NCI-H2107 treated with DMSO at 0.1 percent for 48 hours (cell line): Measurements from ENCODE around the gene OR11G2.
"Not testable (repeated sequence)": the region's sequence is repeated elsewhere in the genome, so short reads cannot be mapped to it uniquely, and the experiment has no call there.

ENCODE experiments used
- DNase-seq: peaks from one replicate; lab custom pipeline; 2025; ENCODE audit not compliant: unreplicated experiment; lab: John Stamatoyannopoulos, UW

The OR11G2 gene, protein sequence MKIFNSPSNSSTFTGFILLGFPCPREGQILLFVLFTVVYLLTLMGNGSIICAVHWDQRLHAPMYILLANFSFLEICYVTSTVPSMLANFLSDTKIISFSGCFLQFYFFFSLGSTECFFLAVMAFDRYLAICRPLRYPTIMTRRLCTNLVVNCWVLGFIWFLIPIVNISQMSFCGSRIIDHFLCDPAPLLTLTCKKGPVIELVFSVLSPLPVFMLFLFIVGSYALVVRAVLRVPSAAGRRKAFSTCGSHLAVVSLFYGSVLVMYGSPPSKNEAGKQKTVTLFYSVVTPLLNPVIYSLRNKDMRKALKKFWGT

GRCh38 chr14:20190596-20190995 is at the start of gene OR11G2:
Gene OR11G2, plus strand, starts transcription at chr14:20190896. Its CDS starts 6,542 bp downstream, at chr14:20197438.
- no peak for DNase-seq

DNA sequence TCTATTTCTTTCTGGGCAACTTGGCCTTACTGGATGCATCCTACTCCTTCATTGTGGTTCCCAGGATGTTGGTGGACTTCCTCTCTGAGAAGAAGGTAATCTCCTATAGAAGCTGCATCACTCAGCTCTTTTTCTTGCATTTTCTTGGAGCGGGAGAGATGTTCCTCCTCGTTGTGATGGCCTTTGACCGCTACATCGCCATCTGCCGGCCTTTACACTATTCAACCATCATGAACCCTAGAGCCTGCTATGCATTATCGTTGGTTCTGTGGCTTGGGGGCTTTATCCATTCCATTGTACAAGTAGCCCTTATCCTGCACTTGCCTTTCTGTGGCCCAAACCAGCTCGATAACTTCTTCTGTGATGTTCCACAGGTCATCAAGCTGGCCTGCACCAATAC is 46.8 kb upstream of the OR11G2 start:
- no peak for DNase-seq

- DNase-seq: no peak
Observed at GRCh38 chr14:20144820-20145219, 45.9 kb upstream of the OR11G2 start.

- DNase-seq: no peak
Observed at GRCh38 chr14:20164462-20164861, 26.2 kb upstream of the OR11G2 start.

- DNase-seq: no peak
Observed at GRCh38 chr14:20167091-20167490, 23.6 kb upstream of the OR11G2 start.

- not testable (repeated sequence) for DNase-seq
Observed at GRCh38 chr14:20169852-20170251, 20.8 kb upstream of the OR11G2 start.

GRCh38 chr14:20174205-20174604 is 16.5 kb upstream of the OR11G2 start:
- DNase-seq: not testable (repeated sequence)

- DNase-seq: no peak
Observed at GRCh38 chr14:20176330-20176729, 14.4 kb upstream of the OR11G2 start.

- DNase-seq: no peak
Observed at GRCh38 chr14:20177433-20177974, 13.2 kb upstream of the OR11G2 start.

DNA sequence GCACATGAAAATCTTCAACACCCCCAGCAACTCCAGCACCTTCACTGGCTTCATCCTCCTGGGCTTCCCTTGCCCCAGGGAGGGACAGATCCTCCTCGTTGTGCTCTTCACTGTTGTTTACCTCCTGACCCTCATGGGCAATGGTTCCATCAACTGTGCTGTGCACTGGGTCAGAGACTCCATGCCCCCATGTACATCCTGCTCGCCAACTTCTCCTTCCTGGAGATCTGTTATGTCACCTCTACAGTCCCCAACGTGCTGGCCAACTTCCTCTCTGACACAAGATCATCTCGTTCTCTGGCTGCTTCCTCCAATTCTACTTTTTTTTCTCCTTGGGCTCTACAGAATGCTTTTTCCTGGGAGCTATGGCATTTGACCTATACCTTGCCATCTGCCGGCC is 11.5 kb upstream of the OR11G2 start:
- no peak for DNase-seq

- no peak for DNase-seq
Observed at GRCh38 chr14:20179880-20180279, 10.8 kb upstream of the OR11G2 start.

DNA sequence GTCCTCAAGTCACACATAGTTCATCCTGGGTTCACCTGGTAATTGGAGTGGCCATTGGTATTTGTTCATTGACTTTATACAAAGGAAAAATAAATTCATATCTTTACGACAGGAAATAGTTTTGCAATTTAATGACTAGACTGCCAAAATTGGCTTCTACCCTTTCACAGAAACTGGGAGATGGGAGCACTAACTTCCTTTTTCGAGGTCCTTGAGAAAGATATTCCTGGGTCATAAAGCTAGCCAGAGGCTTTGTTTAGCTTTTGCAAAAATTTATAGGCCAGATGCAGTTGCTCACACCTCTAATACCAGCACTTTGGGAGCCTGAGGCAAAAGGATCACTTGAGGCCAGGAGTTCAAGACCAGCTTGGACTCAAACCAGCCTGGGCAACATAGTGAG is 10.2 kb upstream of the OR11G2 start:
- DNase-seq: no peak

DNA sequence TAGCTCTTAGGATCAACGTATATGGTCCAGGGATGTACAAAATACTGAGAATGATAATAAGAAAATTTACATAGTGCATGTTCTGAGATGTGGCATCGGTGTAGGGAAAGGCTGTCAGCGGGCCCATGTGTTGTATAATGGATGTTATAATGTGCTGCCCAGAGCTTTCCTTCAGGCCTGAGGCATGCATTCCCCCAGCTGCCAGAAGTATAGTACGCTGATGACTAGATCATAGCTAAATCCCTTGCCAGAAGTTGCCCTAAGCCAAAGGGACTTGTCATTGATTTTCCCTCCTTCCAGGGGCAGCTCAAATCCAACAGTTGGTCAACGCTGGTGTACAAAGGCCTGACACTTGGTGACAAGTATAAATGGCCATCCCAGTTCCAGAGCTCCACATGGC is 6.5 kb upstream of the OR11G2 start:
- DNase-seq: no peak

GRCh38 chr14:20191396-20191795 is 700 bp downstream of the OR11G2 start:
- no peak for DNase-seq

GRCh38 chr14:20194101-20194500 is 3.4 kb downstream of the OR11G2 start:
- no peak for DNase-seq

DNA sequence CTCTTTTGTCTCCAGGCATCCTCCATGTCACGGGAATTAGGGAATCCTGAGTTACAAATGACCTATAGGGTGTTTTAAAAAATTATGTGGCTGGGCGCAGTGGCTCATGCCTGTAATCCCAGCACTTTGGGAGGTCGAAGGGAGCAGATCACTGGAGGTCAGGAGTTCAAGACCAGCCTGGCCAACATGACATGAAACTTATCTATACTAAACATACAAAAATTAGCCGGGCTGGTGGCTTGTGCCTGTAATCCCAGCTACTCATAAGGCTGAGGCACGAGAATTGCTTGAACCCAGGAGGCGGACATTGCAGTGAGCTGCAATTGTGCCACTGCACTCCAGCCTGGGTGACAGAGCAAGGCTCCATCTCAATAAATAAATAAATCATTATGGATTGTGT is 4.5 kb downstream of the OR11G2 start:
- not testable (repeated sequence) for DNase-seq

DNA sequence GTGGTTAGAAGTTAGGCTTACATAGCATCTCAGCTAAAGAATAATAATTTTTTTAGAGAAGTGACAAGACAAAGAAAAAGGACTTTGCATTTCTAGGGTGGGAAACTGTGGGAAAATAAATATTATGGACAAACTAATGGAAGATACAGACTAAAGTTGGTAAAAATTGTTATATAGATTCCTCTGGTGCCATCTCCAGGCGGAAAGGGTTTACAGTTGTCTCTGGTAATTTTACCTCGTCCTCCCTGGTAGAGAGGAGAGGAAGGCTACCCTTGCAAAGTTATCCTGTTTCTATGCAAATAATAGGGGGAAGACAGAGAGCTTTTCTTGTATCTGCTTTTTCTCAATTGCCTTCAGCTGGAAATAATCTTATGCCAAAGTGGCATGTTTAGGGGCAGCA is 5.2 kb downstream of the OR11G2 start:
- DNase-seq: no peak

DNA sequence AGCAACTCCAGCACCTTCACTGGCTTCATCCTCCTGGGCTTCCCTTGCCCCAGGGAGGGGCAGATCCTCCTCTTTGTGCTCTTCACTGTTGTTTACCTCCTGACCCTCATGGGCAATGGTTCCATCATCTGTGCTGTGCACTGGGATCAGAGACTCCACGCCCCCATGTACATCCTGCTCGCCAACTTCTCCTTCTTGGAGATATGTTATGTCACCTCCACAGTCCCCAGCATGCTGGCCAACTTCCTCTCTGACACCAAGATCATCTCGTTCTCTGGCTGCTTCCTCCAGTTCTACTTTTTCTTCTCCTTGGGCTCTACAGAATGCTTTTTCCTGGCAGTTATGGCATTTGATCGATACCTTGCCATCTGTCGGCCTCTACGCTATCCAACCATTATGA is 6.8 kb downstream of the OR11G2 start:
- DNase-seq: no peak

GRCh38 chr14:20198991-20199390 is 8.3 kb downstream of the OR11G2 start:
- DNase-seq: no peak

DNA sequence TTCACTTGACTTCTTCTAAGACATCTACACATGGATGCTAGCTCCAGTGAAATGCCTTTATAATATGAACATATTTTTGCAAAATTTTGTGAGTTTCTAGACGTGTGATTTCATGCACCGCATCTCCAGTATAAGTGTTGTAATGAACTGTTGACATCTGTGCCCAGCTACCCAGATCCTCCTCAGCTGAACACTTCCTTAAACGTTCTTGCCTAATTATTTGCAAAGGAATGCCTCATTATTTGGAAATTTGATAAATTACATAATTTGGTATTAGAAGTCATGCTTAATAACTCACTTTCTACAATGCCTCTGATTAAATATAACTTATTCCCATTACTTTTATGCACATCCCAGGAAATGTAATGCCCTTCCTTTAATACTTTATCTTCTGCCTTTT is 14.0 kb downstream of the OR11G2 start:
- no peak for DNase-seq

DNA sequence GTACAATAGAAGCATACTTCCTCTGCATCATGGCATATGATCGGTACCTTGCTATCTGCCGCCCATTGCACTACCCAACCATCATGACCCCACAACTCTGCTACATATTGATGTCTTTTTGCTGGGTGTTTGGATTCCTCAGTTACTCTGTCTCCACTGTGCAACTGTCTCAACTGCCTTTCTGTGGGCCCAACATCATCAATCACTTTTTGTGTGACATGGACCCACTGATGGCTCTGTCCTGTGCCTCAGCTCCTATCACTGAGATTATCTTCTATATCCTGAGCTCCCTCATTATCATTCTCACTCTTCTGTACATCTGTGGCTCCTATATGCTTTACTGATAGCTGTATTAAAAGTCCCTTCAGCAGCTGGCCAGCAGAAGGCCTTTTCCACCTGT is 18.9 kb downstream of the OR11G2 start:
- no peak for DNase-seq

DNA sequence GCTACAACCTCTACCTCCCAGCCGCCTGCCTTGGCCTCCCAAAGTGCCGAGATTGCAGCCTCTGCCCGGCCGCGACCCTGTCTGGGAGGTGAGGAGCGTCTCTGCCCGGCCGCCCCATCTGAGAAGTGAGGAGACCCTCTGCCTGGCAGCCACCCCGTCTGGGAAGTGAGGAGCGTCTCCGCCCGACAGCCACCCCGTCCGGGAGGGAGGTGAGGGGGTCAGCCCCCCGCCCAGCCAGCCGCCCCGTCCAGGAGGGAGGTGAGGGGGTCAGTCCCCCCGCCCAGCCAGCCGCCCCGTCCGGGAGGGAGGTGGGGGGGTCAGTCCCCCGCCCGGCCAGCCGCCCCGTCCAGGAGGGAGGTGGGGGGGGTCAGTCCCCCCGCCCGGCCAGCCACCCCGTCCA is 21.7 kb downstream of the OR11G2 start:
- DNase-seq: not testable (repeated sequence)

DNA sequence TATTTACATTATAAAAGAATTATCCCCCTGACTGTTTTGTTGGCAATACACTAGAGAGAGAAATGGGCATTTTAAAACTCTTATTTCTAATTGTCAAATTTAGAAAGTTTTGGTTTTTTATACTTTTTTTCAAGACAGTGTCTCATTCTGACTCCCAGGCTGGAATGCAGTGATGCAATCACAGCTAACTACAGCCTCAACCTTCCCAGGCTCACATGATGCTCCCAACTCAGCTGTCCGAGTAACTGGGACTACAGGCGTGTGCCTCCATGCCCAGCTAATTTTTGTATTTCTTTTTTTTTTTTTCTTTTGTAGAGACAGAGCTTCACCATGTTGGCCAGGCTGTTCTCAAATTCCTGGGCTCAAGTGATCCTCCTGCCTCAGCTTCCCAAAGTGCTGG is 24.5 kb downstream of the OR11G2 start:
- DNase-seq: no peak
